Stomach (tissue), 4 donors: ENCODE data around the gene TTBK2.

Source experiments
- EP300 ChIP-seq: sonication (generic); formaldehyde crosslinking; IDR thresholded peaks from one replicate; pipeline ENCODE4 v1.6.1; 2017; ENCODE audit warnings: antibody characterized with exemption
- POLR2A ChIP-seq, 4 donors: fragments of 450-650 bp; IDR thresholded peaks; one replicate each; pipeline ENCODE4 v1.6.1; 2016; ENCODE audit warnings: antibody characterized with exemption in 4 of 4, control low read depth in 2 of 4, mild to moderate bottlenecking in 1 of 4, moderate library complexity in 1 of 4
- POLR2AphosphoS5 ChIP-seq, 3 donors: sonication (generic); formaldehyde crosslinking; IDR thresholded peaks; one replicate each; pipeline ENCODE4 v1.6.1; 2016; ENCODE audit warnings: antibody characterized with exemption in 3 of 3
- TF ChIP-seq, protein P1 (sequence below), 7 experiments: fragments of 450-650 bp in 4 of 7; fragments of 200-600 bp in 3 of 7; sonication (generic) in 3 of 7; IDR thresholded peaks; one replicate each; pipeline ENCODE4 v1.5.1; 2016 to 2019; ENCODE audit warnings: antibody characterized with exemption in 7 of 7, control low read depth in 2 of 7, mild to moderate bottlenecking in 1 of 7

DNA sequence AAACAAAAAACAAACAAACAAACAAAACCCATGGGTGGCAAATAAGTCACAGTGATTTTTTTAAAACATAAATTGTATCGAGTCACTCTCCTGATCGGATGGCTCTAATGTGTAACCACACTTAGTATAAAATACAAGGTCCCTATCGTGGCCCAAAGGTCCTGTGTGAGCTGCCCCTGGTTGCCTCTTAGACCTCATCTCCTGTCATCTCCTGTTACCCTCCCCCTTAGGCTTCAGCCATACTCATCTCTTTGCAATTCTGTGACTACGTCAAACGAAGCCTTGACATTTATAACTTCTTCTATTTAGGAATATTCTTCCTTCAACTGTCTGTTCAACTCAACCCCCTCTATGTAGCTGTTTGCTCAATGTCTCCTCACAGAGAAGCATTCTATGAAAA is 43.9 kb upstream of the TTBK2 start:
- TF ChIP-seq, protein P1, sequence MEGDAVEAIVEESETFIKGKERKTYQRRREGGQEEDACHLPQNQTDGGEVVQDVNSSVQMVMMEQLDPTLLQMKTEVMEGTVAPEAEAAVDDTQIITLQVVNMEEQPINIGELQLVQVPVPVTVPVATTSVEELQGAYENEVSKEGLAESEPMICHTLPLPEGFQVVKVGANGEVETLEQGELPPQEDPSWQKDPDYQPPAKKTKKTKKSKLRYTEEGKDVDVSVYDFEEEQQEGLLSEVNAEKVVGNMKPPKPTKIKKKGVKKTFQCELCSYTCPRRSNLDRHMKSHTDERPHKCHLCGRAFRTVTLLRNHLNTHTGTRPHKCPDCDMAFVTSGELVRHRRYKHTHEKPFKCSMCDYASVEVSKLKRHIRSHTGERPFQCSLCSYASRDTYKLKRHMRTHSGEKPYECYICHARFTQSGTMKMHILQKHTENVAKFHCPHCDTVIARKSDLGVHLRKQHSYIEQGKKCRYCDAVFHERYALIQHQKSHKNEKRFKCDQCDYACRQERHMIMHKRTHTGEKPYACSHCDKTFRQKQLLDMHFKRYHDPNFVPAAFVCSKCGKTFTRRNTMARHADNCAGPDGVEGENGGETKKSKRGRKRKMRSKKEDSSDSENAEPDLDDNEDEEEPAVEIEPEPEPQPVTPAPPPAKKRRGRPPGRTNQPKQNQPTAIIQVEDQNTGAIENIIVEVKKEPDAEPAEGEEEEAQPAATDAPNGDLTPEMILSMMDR (IDR thresholded peaks at IDR 0.05), result no peak
- no peak for TF ChIP-seq POLR2AphosphoS5 (IDR thresholded peaks at IDR 0.05)
- no peak for TF ChIP-seq POLR2A (IDR thresholded peaks at IDR 0.05)
- TF ChIP-seq EP300, result no peak
